HG02981 (cell line): ENCODE measurements around the gene TREH.
"Not testable (repeated sequence)": the region's sequence is repeated elsewhere in the genome, so short reads cannot be mapped to it uniquely, and the experiment has no call there.

Experiments used
- ATAC-seq: cut with Tn5 transposase; IDR thresholded peaks from one replicate; pipeline ENCODE4 v1.9.1; 2021; ENCODE audit warnings: mild to moderate bottlenecking, moderate library complexity; ENCODE audit not compliant: unreplicated experiment

TREH gene

GRCh38 chr11:118618115-118618990, 61.1 kb downstream of the TREH start:
- ATAC-seq: no peak

DNA sequence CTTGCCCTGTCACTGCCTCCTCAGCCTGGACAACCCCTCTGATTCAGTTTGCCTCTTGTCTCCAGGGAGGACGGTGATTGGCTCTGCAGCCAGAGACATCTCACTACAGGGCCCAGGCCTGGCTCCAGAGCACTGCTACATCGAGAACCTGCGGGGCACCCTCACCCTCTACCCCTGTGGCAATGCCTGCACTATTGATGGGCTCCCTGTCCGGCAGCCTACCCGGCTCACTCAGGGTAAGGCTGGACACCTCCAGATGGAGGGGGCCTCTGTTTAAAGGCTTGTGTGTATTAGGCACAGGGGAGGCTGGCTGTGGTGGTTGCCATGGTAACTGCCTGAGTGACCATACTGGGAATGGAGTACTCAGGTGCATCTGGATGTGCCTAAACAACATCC, 63.5 kb downstream of the TREH start:
- ATAC-seq: no peak

DNA sequence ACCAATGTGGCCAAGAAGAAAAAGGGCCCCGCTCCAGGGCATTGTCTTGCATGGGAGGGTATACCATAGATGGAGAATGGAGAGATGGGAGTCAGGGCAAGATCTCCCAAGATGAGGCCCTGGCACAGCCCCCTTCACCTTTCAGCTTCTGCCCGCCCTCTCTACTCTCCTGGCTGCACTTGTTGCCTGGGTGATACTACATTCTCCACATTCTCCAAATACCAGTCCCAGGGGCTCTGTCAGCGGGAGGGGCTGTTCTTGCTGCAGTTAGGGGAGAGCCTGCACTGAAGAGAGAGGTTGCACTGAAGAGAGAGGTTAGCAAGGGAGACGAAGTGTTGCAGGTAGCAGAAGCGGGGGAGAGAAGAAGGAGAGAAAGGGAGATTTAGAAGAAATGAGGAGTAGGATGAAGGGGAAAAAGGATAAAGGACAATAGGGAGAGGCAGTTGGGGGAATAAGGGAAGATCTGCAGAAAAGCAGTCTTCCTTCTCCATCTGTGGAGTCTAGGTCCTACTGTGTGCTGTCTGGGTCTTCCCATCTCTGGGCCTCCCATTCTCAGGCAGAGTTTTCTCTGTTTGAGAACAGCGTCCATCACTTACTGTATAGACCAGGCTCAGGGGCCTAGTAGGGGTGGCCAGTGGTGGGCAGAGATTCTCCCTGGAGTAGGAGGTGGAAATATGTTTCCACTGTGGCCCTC, 64.0 kb downstream of the TREH start:
- no peak for ATAC-seq

DNA sequence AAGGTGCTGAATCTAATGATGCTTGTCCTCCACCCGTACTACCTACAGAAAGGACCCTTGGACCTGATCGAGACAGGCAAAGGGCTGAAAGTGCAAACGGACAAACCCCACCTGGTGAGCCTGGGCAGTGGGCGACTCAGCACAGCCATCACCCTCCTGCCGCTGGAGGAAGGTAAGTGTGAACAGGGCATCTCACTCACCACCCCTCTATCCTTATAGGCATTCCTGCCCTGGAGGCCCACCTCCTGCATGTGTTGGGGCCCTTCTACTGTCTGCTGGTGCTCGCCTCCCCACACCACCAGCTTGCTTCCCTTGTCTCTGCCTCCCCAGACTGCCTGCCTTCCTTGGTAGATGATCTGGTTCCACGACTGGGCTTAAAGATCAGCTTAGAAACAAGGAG, 64.9 kb downstream of the TREH start:
- ATAC-seq: no peak

DNA sequence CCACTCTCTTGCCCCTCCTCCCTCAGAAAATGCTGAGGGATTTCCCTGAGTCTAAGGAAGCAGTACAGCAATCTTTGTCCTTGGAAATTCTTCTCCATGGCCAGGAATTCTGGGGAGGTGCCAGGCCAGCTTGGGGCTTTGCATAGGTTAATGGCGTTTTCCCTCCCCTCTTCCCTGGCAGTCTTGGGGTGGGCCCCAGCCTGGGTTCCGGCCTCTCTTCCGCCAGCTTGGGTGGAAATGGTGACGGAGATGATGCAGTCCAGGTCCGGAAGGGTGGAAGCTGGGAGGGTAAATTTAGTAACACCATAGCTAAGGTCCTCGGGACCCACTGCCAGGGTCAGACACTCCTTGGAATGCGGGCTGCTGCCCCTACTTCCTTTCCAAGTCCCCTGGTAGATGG, 67.1 kb downstream of the TREH start:
- ATAC-seq: no peak

GRCh38 chr11:118611433-118611795, 68.0 kb downstream of the TREH start:
- not testable (repeated sequence) for ATAC-seq

- ATAC-seq: no peak
Observed at GRCh38 chr11:118610773-118611432, 68.5 kb downstream of the TREH start.

- no peak for ATAC-seq
Observed at GRCh38 chr11:118610225-118610772, 69.2 kb downstream of the TREH start.

DNA sequence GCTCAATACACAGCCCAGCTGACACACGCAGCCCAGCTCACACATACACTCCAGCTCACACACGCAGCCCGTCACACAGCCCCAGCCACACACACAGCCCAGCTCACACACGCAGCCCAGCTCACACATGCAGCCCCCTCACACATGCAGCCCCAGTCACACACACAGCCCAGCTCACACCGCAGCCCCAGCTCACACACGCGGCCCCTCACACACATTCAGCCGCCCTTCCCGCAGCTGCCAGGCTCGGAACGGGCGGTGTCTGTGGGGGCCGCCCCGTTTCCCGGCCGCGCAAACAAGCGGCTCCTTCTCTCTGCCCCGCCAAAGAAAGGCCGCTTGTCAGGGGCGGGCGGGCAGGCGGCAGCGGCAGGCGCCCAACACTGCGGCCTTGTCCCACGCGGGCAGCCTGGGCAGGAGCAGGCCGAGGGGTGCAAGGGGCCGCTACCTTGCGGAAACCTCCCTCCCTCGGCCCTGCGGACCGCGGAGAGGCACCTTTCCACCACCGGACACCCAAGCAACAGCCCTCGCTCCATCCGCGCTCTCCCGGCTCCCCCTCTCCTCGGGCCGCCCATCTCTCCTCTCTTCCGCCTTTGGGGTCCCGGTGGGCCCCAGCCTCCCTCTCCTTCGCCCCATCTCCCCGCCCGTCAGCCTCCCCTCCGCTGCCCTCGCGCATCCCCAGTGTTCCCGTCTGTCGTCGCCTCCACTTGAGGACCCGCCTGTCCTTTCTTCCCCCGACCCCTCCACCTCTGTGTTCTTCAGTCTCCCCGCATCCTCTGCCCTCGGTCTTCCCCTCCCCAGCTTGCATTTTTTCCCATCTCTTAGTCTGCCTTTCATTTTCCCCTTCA, 69.8 kb downstream of the TREH start:
- ATAC-seq: no peak

- ATAC-seq: no peak
Observed at GRCh38 chr11:118608360-118609227, 70.9 kb downstream of the TREH start.

GRCh38 chr11:118607401-118608359, 71.8 kb downstream of the TREH start, which contains the start of gene PHLDB1:
TSS of gene PHLDB1 (plus strand) at chr11:118607615. CDS start at chr11:118613837, 6,222 bp downstream.
- no peak for ATAC-seq
